Mesendoderm (in vitro differentiated cells): ENCODE data around the gene B9D1.

Source experiments
- DNase-seq: peaks from one replicate; pipeline ENCODE4 v3.0.0; 2013
- H2AK5ac ChIP-seq: 2 replicates; pipeline ENCODE4 v1.6.1; 2013; ENCODE audit warnings: low read length, inconsistent platforms
- H2BK120ac ChIP-seq: 2 replicates; pipeline ENCODE4 v1.6.1; 2013; ENCODE audit warnings: low read depth, mild to moderate bottlenecking, low read length, moderate library complexity, mixed read lengths
- H2BK15ac ChIP-seq: replicated peaks from 2 replicates; pipeline ENCODE4 v1.6.1; 2013; ENCODE audit warnings: low read depth, mild to moderate bottlenecking, moderate library complexity
- H2BK5ac ChIP-seq: 2 replicates; pipeline ENCODE4 v1.6.1; 2013; ENCODE audit warnings: low read length, inconsistent platforms
- H3K18ac ChIP-seq: 2 replicates; pipeline ENCODE4 v1.6.1; 2013; ENCODE audit warnings: mild to moderate bottlenecking, low read length, mixed read lengths
- H3K23ac ChIP-seq: one replicate; pipeline ENCODE4 v1.6.1; 2013; ENCODE audit warnings: low read length
- H3K27ac ChIP-seq: 2 replicates; pipeline ENCODE4 v1.5.1; 2013; ENCODE audit warnings: low read depth, mild to moderate bottlenecking, inconsistent platforms, low read length, moderate library complexity
- H3K27me3 ChIP-seq: 2 replicates; pipeline ENCODE4 v1.6.1; 2013; ENCODE audit warnings: low read length, control low read depth, mild to moderate bottlenecking, inconsistent platforms; ENCODE audit not compliant: insufficient read depth, poor library complexity
- H3K36me3 ChIP-seq: 2 replicates; pipeline ENCODE4 v1.6.1; 2013; ENCODE audit warnings: low read length, inconsistent platforms; ENCODE audit not compliant: control insufficient read depth, insufficient read depth
- H3K4ac ChIP-seq: one replicate; pipeline ENCODE4 v1.6.1; 2013; ENCODE audit warnings: low read depth, mild to moderate bottlenecking, low read length, moderate library complexity
- H3K4me1 ChIP-seq: 2 replicates; pipeline ENCODE4 v1.6.1; 2013; ENCODE audit warnings: low read depth, low read length, inconsistent platforms; ENCODE audit not compliant: control insufficient read depth
- H3K4me2 ChIP-seq: 2 replicates; pipeline ENCODE4 v1.6.1; 2013; ENCODE audit warnings: low read length
- H3K4me3 ChIP-seq: 2 replicates; pipeline ENCODE4 v1.5.1; 2013; ENCODE audit warnings: mild to moderate bottlenecking, low read length
- H3K56ac ChIP-seq: one replicate; pipeline ENCODE4 v1.6.1; 2013; ENCODE audit warnings: low read length
- H3K79me1 ChIP-seq: 2 replicates; pipeline ENCODE4 v1.6.1; 2013; ENCODE audit warnings: low read length, inconsistent platforms
- H3K79me2 ChIP-seq: 2 replicates; pipeline ENCODE4 v1.6.1; 2013; ENCODE audit warnings: mild to moderate bottlenecking, low read length; ENCODE audit not compliant: control insufficient read depth, insufficient read depth
- H3K9ac ChIP-seq: 2 replicates; pipeline ENCODE4 v1.6.1; 2013; ENCODE audit warnings: low read length, inconsistent platforms
- H4K5ac ChIP-seq: one replicate; pipeline ENCODE4 v1.6.1; 2013; ENCODE audit warnings: low read length
- H4K8ac ChIP-seq: one replicate; pipeline ENCODE4 v1.6.1; 2013; ENCODE audit warnings: low read depth, mild to moderate bottlenecking, control low read depth, low read length, moderate library complexity
- WGBS: extraction: QIAGEN DNeasy Blood & Tissue Kit; methylation state at CpG from one replicate; pipeline ENCODE4 v1.1.7; 2013; ENCODE audit warnings: low lambda C conversion rate, missing lambda C conversion rate; ENCODE audit not compliant: insufficient coverage; ENCODE audit errors: extremely low coverage; 5-methylcytosine and 5-hydroxymethylcytosine counted together

B9D1 gene

GRCh38 chr17:19312406-19312805, 50.1 kb downstream of the B9D1 start:
- Histone ChIP-seq H4K8ac (no peak overlapping the region), H3K23ac (no peak overlapping the region), H2BK15ac (no peak overlapping the region), H3K4me2 (no peak overlapping the region), H3K4ac (no peak overlapping the region), H4K5ac (no peak overlapping the region), H3K27me3 (no peaks in the 10 kb centered on the region), H2BK5ac (no peak overlapping the region), H3K56ac (no peak overlapping the region), H3K79me2 (no peaks in the 10 kb centered on the region), H3K27ac (no peak overlapping the region), H3K36me3 (peaks cover 7% of the 10 kb centered on the region), H3K4me1 (peaks cover 2% of the 10 kb centered on the region), H3K79me1 (peaks cover 1% of the 10 kb centered on the region), H3K18ac (no peak overlapping the region), H3K9ac (no peak overlapping the region), H3K4me3 (no peak overlapping the region), H2BK120ac (no peak overlapping the region), H2AK5ac (no peak overlapping the region)
- WGBS = no CpG with 5 or more reads among the region's 7 CpGs
- DNase-seq = no peak

DNA sequence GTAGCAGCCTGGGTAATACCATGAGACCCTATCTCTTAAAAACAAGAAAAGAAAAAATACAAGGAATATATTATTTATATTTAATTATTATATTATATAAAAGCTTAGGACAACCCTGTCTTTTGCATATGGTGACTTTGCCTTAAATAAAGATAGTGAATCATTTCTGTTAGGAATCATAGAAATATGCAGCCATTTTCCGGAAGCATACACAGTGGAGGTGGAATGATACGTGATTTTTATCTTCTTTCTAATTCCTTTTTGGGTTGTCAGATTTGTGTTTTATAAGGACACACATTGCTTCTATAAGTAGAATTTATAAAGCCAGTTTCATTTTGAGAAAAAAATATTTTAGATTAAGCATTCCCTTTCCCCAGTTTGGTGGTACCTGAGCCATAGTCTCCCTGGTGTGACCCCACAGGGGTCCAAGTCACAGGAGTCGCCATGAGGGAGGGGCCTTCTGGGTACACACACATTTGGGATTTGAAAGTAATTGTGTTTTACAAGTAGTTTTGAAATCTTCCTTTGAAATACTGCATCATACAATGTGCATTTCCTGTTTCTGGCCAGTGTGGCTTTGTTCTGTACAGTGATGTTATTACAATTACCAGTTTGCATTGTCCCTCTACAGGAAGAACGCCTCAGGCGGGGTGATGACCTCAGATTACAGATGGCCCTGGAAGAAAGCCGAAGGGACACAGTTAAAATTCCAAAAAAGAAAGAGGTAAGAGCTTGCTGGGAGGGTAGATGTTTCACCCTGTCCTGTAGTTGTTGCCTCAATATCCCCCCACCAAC, 50.9 kb downstream of the B9D1 start:
- no peak overlapping the region for H3K4me2 ChIP-seq
- H3K18ac ChIP-seq = no peak overlapping the region
- H4K8ac ChIP-seq = no peak overlapping the region
- no peak overlapping the region for H3K23ac ChIP-seq
- no peak for DNase-seq
- H3K4me3 ChIP-seq = no peak overlapping the region
- no peak overlapping the region for H2AK5ac ChIP-seq
- no peaks in the 10 kb centered on the region for H3K4me1 ChIP-seq
- H3K27me3 ChIP-seq = no peaks in the 10 kb centered on the region
- peaks cover 1% of the 10 kb centered on the region for H3K79me1 ChIP-seq
- H3K36me3 ChIP-seq = peaks cover 7% of the 10 kb centered on the region
- H3K56ac ChIP-seq = no peak overlapping the region
- WGBS = no CpG with 5 or more reads among the region's 6 CpGs
- H3K27ac ChIP-seq = no peak overlapping the region
- H3K9ac ChIP-seq = no peak overlapping the region
- H2BK120ac ChIP-seq = no peak overlapping the region
- no peaks in the 10 kb centered on the region for H3K79me2 ChIP-seq
- H3K4ac ChIP-seq = no peak overlapping the region
- H4K5ac ChIP-seq = no peak overlapping the region
- no peak overlapping the region for H2BK15ac ChIP-seq
- H2BK5ac ChIP-seq = no peak overlapping the region

- H4K5ac ChIP-seq = no peak overlapping the region
- WGBS = no CpG with 5 or more reads among the region's 5 CpGs
- H3K4ac ChIP-seq = no peak overlapping the region
- no peak overlapping the region for H4K8ac ChIP-seq
- no peak overlapping the region for H3K27ac ChIP-seq
- no peak overlapping the region for H2BK15ac ChIP-seq
- peaks cover 3% of the 10 kb centered on the region for H3K79me1 ChIP-seq
- no peaks in the 10 kb centered on the region for H3K4me1 ChIP-seq
- no peak for DNase-seq
- no peak overlapping the region for H3K18ac ChIP-seq
- no peak overlapping the region for H3K4me2 ChIP-seq
- no peak overlapping the region for H3K23ac ChIP-seq
- H2AK5ac ChIP-seq = no peak overlapping the region
- H3K9ac ChIP-seq = no peak overlapping the region
- H2BK120ac ChIP-seq = no peak overlapping the region
- H3K36me3 ChIP-seq = peaks cover 7% of the 10 kb centered on the region
- H3K79me2 ChIP-seq = no peaks in the 10 kb centered on the region
- no peak overlapping the region for H2BK5ac ChIP-seq
- no peak overlapping the region for H3K4me3 ChIP-seq
- no peaks in the 10 kb centered on the region for H3K27me3 ChIP-seq
- H3K56ac ChIP-seq = no peak overlapping the region
Observed at GRCh38 chr17:19311016-19311415, 51.5 kb downstream of the B9D1 start.

- Histone ChIP-seq H2BK15ac (no peak overlapping the region), H4K5ac (no peak overlapping the region), H3K4me2 (no peak overlapping the region), H3K56ac (no peak overlapping the region), H3K23ac (no peak overlapping the region), H2BK5ac (no peak overlapping the region), H3K9ac (no peak overlapping the region), H3K4me1 (no peaks in the 10 kb centered on the region), H2AK5ac (no peak overlapping the region), H3K27me3 (no peaks in the 10 kb centered on the region), H3K27ac (no peak overlapping the region), H3K4ac (no peak overlapping the region), H4K8ac (no peak overlapping the region), H3K18ac (no peak overlapping the region), H3K79me2 (no peaks in the 10 kb centered on the region), H3K36me3 (peaks cover 7% of the 10 kb centered on the region), H3K4me3 (no peak overlapping the region), H2BK120ac (no peak overlapping the region), H3K79me1 (peaks cover 3% of the 10 kb centered on the region)
- DNase-seq = no peak
- no CpG with 5 or more reads among the region's 4 CpGs for WGBS
Observed at GRCh38 chr17:19310151-19310550, 52.4 kb downstream of the B9D1 start.

DNA sequence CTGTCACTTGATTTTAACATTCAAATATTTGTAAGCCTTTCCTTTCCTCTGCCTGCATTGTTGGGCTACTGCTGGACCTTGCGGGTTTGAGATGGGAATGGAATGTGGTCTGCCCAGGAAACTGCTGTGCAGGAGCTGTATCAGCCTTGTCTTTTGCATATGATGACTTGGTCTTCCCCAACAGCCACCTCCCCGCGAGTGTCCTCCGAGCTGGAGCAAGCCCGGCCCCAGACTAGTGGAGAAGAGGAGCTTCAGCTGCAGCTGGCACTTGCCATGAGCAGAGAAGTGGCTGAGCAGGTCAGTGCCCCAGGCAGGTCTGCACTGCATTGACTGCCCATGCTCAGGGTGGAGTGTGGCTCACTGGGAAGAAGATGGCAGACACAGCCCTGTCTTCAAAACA, 52.8 kb downstream of the B9D1 start:
- Histone ChIP-seq H2BK120ac (no peak overlapping the region), H3K79me2 (no peaks in the 10 kb centered on the region), H2BK5ac (no peak overlapping the region), H4K5ac (no peak overlapping the region), H3K4me2 (no peak overlapping the region), H2BK15ac (no peak overlapping the region), H3K27me3 (no peaks in the 10 kb centered on the region), H2AK5ac (no peak overlapping the region), H3K4me1 (no peaks in the 10 kb centered on the region), H3K23ac (no peak overlapping the region), H3K27ac (no peak overlapping the region), H3K36me3 (peaks cover 7% of the 10 kb centered on the region), H3K9ac (no peak overlapping the region), H3K18ac (no peak overlapping the region), H3K79me1 (peaks cover 4% of the 10 kb centered on the region), H4K8ac (no peak overlapping the region), H3K56ac (no peak overlapping the region), H3K4me3 (no peak overlapping the region), H3K4ac (no peak overlapping the region)
- peak; percentile 34 for DNase-seq
- WGBS = no CpG with 5 or more reads among the region's 5 CpGs

DNA sequence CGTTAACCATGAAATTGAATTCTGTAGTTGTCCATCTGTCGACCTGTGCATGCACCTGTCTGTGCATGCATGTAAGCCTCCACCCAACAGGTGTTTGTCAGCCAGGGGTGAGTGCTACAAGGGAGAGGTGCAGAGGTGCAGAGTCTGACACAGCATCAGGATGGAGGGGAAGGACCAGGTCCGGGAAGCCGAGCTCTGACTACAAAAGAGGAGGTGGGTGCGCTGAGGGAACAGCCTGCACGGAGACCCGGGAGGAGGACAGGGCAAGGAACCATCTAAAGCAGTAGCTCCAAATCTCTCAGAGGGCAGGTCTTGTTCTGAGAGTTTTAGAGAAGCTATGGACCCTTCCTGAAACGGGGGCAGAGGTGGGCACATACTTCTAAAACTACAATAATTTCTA, 54.1 kb downstream of the B9D1 start:
- H2AK5ac ChIP-seq = no peak overlapping the region
- no peak overlapping the region for H3K4me3 ChIP-seq
- peaks cover 8% of the 10 kb centered on the region for H3K79me1 ChIP-seq
- H2BK5ac ChIP-seq = no peak overlapping the region
- H4K5ac ChIP-seq = no peak overlapping the region
- no peaks in the 10 kb centered on the region for H3K79me2 ChIP-seq
- H3K4me1 ChIP-seq = no peaks in the 10 kb centered on the region
- no peak for DNase-seq
- no peak overlapping the region for H2BK15ac ChIP-seq
- no peaks in the 10 kb centered on the region for H3K27me3 ChIP-seq
- H4K8ac ChIP-seq = no peak overlapping the region
- H3K27ac ChIP-seq = no peak overlapping the region
- H3K56ac ChIP-seq = no peak overlapping the region
- no peak overlapping the region for H3K9ac ChIP-seq
- no peak overlapping the region for H3K18ac ChIP-seq
- no peak overlapping the region for H3K4me2 ChIP-seq
- H2BK120ac ChIP-seq = no peak overlapping the region
- no peak overlapping the region for H3K23ac ChIP-seq
- peaks cover 7% of the 10 kb centered on the region for H3K36me3 ChIP-seq
- no CpG with 5 or more reads among the region's 8 CpGs for WGBS
- H3K4ac ChIP-seq = no peak overlapping the region
